Activated CD8-positive, alpha-beta memory T cell treated with anti-CD3 and anti-CD28 coated beads for 24 hours (primary cell): ENCODE measurements around the gene PLP1.
A peak's percentile ranks its signal among the peaks of the same experiment; 100 is the strongest.

Source experiments
- DNase-seq: peaks from one replicate; pipeline ENCODE4 v3.0.0-alpha.2; 2020

The PLP1 gene

GRCh38 chrX:103831803-103832544 lies 55.3 kb downstream of the PLP1 start, which contains the start of gene RAB9B:
Gene RAB9B (minus strand): TSS chrX:103832257. CDS start chrX:103825784, 6,473 bp downstream.
- DNase-seq: peak; percentile 78

- no peak for DNase-seq
These were observed 62.8 kb downstream of the PLP1 start for GRCh38 chrX:103839404-103839803.
